Nephron (organoid): Measurements from ENCODE around the gene PDS5B.

ENCODE experiments used
- H3K27ac Mint-ChIP-seq, 3 experiments: 2 replicates each; pipeline ENCODE4 v1.8.0; 2020; ENCODE audit warnings: mixed read lengths in 3 of 3, mild to moderate bottlenecking in 2 of 3, moderate library complexity in 1 of 3
- H3K27me3 Mint-ChIP-seq: 2 replicates; pipeline ENCODE4 v1.8.0; 2021; ENCODE audit warnings: low read depth, mild to moderate bottlenecking, moderate library complexity, mixed read lengths
- H3K36me3 Mint-ChIP-seq: 2 replicates; pipeline ENCODE4 v1.8.0; 2020; ENCODE audit warnings: low read depth, mixed read lengths
- H3K4me1 Mint-ChIP-seq: 2 replicates; pipeline ENCODE4 v1.8.0; 2020; ENCODE audit warnings: mixed read lengths
- H3K4me3 Mint-ChIP-seq, 3 experiments: 2 replicates each; pipeline ENCODE4 v1.8.0; 2020; ENCODE audit warnings: mild to moderate bottlenecking in 3 of 3, mixed read lengths in 3 of 3, moderate library complexity in 2 of 3
- H3K9me3 Mint-ChIP-seq: 2 replicates; pipeline ENCODE4 v1.8.0; 2020; ENCODE audit warnings: mixed read lengths
- CTCF ChIP-seq, 3 experiments: fragments of 200-600 bp; sonication (generic); IDR thresholded peaks; one replicate each; pipeline ENCODE4 v1.5.0; 2021; ENCODE audit warnings: antibody characterized with exemption in 3 of 3; ENCODE audit not compliant: unreplicated experiment in 3 of 3

PDS5B gene

GRCh38 chr13:32645854-32646253 lies 59.6 kb downstream of the PDS5B start:
- Mint-ChIP-seq H3K27ac (peak overlapping the region in 1 of 3 experiments; percentile 34), H3K27me3 (no peaks in the 10 kb centered on the region), H3K36me3 (peaks cover 6% of the 10 kb centered on the region), H3K4me3 (no peak overlapping the region), H3K4me1 (peaks cover 47% of the 10 kb centered on the region), H3K9me3 (no peaks in the 10 kb centered on the region)
- no peak for TF ChIP-seq CTCF (IDR thresholded peaks at IDR 0.05; ENCODE audit: unreplicated experiment in 3 of 3)

GRCh38 chr13:32647926-32648325 lies 61.7 kb downstream of the PDS5B start:
- no peak for TF ChIP-seq CTCF (IDR thresholded peaks at IDR 0.05; ENCODE audit: unreplicated experiment in 3 of 3)
- peaks cover 42% of the 10 kb centered on the region for H3K4me1 Mint-ChIP-seq
- no peaks in the 10 kb centered on the region for H3K9me3 Mint-ChIP-seq
- H3K27ac Mint-ChIP-seq, result peak overlapping the region in 2 of 3 experiments; percentile 37 to 55
- H3K4me3 Mint-ChIP-seq, result no peak overlapping the region
- H3K27me3 Mint-ChIP-seq, result no peaks in the 10 kb centered on the region
- peaks cover 15% of the 10 kb centered on the region for H3K36me3 Mint-ChIP-seq

- Mint-ChIP-seq H3K9me3 (peaks cover 21% of the 10 kb centered on the region), H3K4me3 (no peak overlapping the region), H3K27me3 (no peaks in the 10 kb centered on the region), H3K27ac (no peak overlapping the region), H3K36me3 (peaks cover 42% of the 10 kb centered on the region), H3K4me1 (peaks cover 24% of the 10 kb centered on the region)
- TF ChIP-seq CTCF (IDR thresholded peaks at IDR 0.05; ENCODE audit: unreplicated experiment in 3 of 3), result peak; percentile 52 to 70 (median 61)
These were observed 64.6 kb downstream of the PDS5B start for GRCh38 chr13:32650705-32651311.

- Mint-ChIP-seq H3K27ac (no peak overlapping the region), H3K9me3 (peaks cover 35% of the 10 kb centered on the region), H3K27me3 (no peaks in the 10 kb centered on the region), H3K36me3 (peaks cover 65% of the 10 kb centered on the region), H3K4me3 (no peak overlapping the region), H3K4me1 (peaks cover 5% of the 10 kb centered on the region)
- TF ChIP-seq CTCF (IDR thresholded peaks at IDR 0.05; ENCODE audit: unreplicated experiment in 3 of 3), result no peak
These were observed 71.1 kb downstream of the PDS5B start for GRCh38 chr13:32657309-32657708.

GRCh38 chr13:32659736-32660135 lies 73.5 kb downstream of the PDS5B start:
- Mint-ChIP-seq H3K27ac (peak overlapping the region; percentile 13 to 43 (median 43)), H3K36me3 (peaks cover 49% of the 10 kb centered on the region), H3K4me1 (peaks cover 5% of the 10 kb centered on the region), H3K4me3 (no peak overlapping the region), H3K9me3 (peaks cover 23% of the 10 kb centered on the region), H3K27me3 (no peaks in the 10 kb centered on the region)
- TF ChIP-seq CTCF (IDR thresholded peaks at IDR 0.05; ENCODE audit: unreplicated experiment in 3 of 3), result no peak

GRCh38 chr13:32660227-32660626 lies 74.0 kb downstream of the PDS5B start:
- H3K4me3 Mint-ChIP-seq, result no peak overlapping the region
- TF ChIP-seq CTCF (IDR thresholded peaks at IDR 0.05; ENCODE audit: unreplicated experiment in 3 of 3), result no peak
- H3K27me3 Mint-ChIP-seq, result no peaks in the 10 kb centered on the region
- peaks cover 5% of the 10 kb centered on the region for H3K4me1 Mint-ChIP-seq
- H3K9me3 Mint-ChIP-seq, result peaks cover 18% of the 10 kb centered on the region
- H3K27ac Mint-ChIP-seq, result peak overlapping the region in 1 of 3 experiments; percentile 43
- H3K36me3 Mint-ChIP-seq, result peaks cover 48% of the 10 kb centered on the region
